HepG2 (cell line): ENCODE measurements around the gene SUOX. TPM values are rescaled to one million over a fixed set of nuclear protein-coding genes. Genes with fewer than 3 reads are reported as not detected.

Source experiments
- ARNTL ChIP-seq: sonication (generic); formaldehyde crosslinking; IDR thresholded peaks from 2 replicates; pipeline ENCODE4 v1.4.0; 2020; ENCODE audit warnings: mild to moderate bottlenecking, missing genetic modification reagents
- ATF7 ChIP-seq, 2 experiments: fragments of 450-650 bp in 1 of 2; sonication (generic) in 1 of 2; formaldehyde crosslinking in 1 of 2; IDR thresholded peaks; 2 replicates each; pipeline versions ENCODE4 v1.4.0 to v1.6.1; 2016 to 2020; ENCODE audit warnings: antibody characterized with exemption in 1 of 2, mild to moderate bottlenecking in 1 of 2, missing genetic modification reagents in 1 of 2
- CHD4 ChIP-seq: fragments of 200-600 bp; sonication (generic); IDR thresholded peaks from 2 replicates; pipeline ENCODE4 v1.7.0; 2017; ENCODE audit warnings: mild to moderate bottlenecking, low read length, borderline replicate concordance
- CREM ChIP-seq, 2 experiments: sonication (generic) in 1 of 2; formaldehyde crosslinking in 1 of 2; IDR thresholded peaks; 2 replicates each; pipeline versions ENCODE4 v1.4.0 to v1.6.1; 2016 to 2020; ENCODE audit warnings: antibody characterized with exemption in 1 of 2, mild to moderate bottlenecking in 1 of 2, missing genetic modification reagents in 1 of 2
- EZH2 ChIP-seq: conservative IDR thresholded peaks from 2 replicates; pipeline ENCODE4 v1.6.1; 2012; ENCODE audit warnings: mild to moderate bottlenecking, low read depth, low read length, moderate library complexity
- FOXO1 ChIP-seq: sonication (generic); formaldehyde crosslinking; IDR thresholded peaks from 2 replicates; pipeline ENCODE4 v1.4.0; 2020; ENCODE audit warnings: missing genetic modification reagents
- GATAD1 ChIP-seq: IDR thresholded peaks from 2 replicates; pipeline ENCODE4 v1.6.1; 2016; ENCODE audit warnings: missing genetic modification reagents, missing compliant biosample characterization
- HNF4G ChIP-seq, 2 experiments: sonication (generic) in 1 of 2; formaldehyde crosslinking in 1 of 2; IDR thresholded peaks; 2 replicates each; pipeline versions ENCODE4 v1.4.0 to v1.6.1; 2011 to 2020; ENCODE audit warnings: borderline replicate concordance in 2 of 2, low read depth in 2 of 2, mild to moderate bottlenecking in 2 of 2, low read length in 1 of 2, missing genetic modification reagents in 1 of 2, moderate library complexity in 1 of 2
- IKZF1 ChIP-seq: fragments of 450-650 bp; IDR thresholded peaks from 2 replicates; pipeline ENCODE4 v1.7.1; 2016
- JUN ChIP-seq: sonication (generic); formaldehyde crosslinking; IDR thresholded peaks from 2 replicates; pipeline ENCODE4 v1.4.0; 2020; ENCODE audit warnings: mild to moderate bottlenecking, missing genetic modification reagents
- JUND ChIP-seq: sonication (generic); formaldehyde crosslinking; IDR thresholded peaks from 2 replicates; pipeline ENCODE4 v1.8.0; 2022; ENCODE audit warnings: mild to moderate bottlenecking, missing genetic modification reagents
- MAFF ChIP-seq: IDR thresholded peaks from 2 replicates; pipeline ENCODE4 v1.6.1; 2011; ENCODE audit warnings: low read depth, low read length, improper control_type of control experiment
- MXI1 ChIP-seq: IDR thresholded peaks from 3 replicates; pipeline ENCODE4 v1.6.1; 2012; ENCODE audit warnings: low read depth, low read length, inconsistent platforms, borderline replicate concordance
- NR2F2 ChIP-seq: IDR thresholded peaks from 2 replicates; pipeline ENCODE4 v1.6.1; 2012; ENCODE audit warnings: low read depth, inconsistent platforms, borderline replicate concordance
- RBAK ChIP-seq: sonication (generic); formaldehyde crosslinking; IDR thresholded peaks from 2 replicates; pipeline ENCODE4 v1.5.1; 2020; ENCODE audit warnings: mild to moderate bottlenecking, missing genetic modification reagents
- SMARCC2 ChIP-seq: fragments of 450-650 bp; IDR thresholded peaks from 2 replicates; pipeline ENCODE4 v1.6.1; 2017; ENCODE audit warnings: antibody characterized with exemption, mild to moderate bottlenecking
- ZBTB21 ChIP-seq: sonication (generic); formaldehyde crosslinking; IDR thresholded peaks from 2 replicates; pipeline ENCODE4 v1.4.0; 2020; ENCODE audit warnings: missing genetic modification reagents
- ZFP37 ChIP-seq: sonication (generic); formaldehyde crosslinking; IDR thresholded peaks from 2 replicates; pipeline ENCODE4 v1.4.0; 2020; ENCODE audit warnings: missing genetic modification reagents, borderline replicate concordance
- ZFP41 ChIP-seq: sonication (generic); formaldehyde crosslinking; IDR thresholded peaks from 2 replicates; pipeline ENCODE4 v1.4.0; 2020; ENCODE audit warnings: mild to moderate bottlenecking, missing genetic modification reagents, borderline replicate concordance
- ZFY ChIP-seq: sonication (generic); formaldehyde crosslinking; IDR thresholded peaks from 2 replicates; pipeline ENCODE4 v1.4.0; 2020; ENCODE audit warnings: missing genetic modification reagents
- ZNF101 ChIP-seq: sonication (generic); formaldehyde crosslinking; IDR thresholded peaks from 2 replicates; pipeline ENCODE4 v1.4.0; 2020; ENCODE audit warnings: mild to moderate bottlenecking, low read depth, missing genetic modification reagents, borderline replicate concordance
- ZNF12 ChIP-seq: sonication (generic); formaldehyde crosslinking; IDR thresholded peaks from 2 replicates; pipeline ENCODE4 v1.5.0; 2020; ENCODE audit warnings: missing genetic modification reagents
- ZNF160 ChIP-seq: sonication (generic); formaldehyde crosslinking; IDR thresholded peaks from 2 replicates; pipeline ENCODE4 v1.8.0; 2022; ENCODE audit warnings: mild to moderate bottlenecking, inconsistent platforms, missing genetic modification reagents
- ZNF510 ChIP-seq: sonication (generic); formaldehyde crosslinking; IDR thresholded peaks from 2 replicates; pipeline ENCODE4 v1.4.0; 2020; ENCODE audit warnings: low read depth, mild to moderate bottlenecking, missing genetic modification reagents
- ZNF746 ChIP-seq: sonication (generic); formaldehyde crosslinking; IDR thresholded peaks from 2 replicates; pipeline ENCODE4 v1.8.0; 2022; ENCODE audit warnings: mild to moderate bottlenecking, missing genetic modification reagents
- polyA plus RNA-seq, 8 experiments: library from polyadenylated mRNA; depleted of rRNA in 3 of 8; stranded (reverse) in 7 of 8; unstranded in 1 of 8; fragments of >200 nt; fragmentation: Illumina TruSeq in 4 of 8; extraction: Trizol in 4 of 8; gene quantifications; 2 replicates each; pipeline versions ENCODE4 v1.2.1 to v1.2.3, GENCODE V29; 2011 to 2016; ENCODE audit warnings: low read depth in 4 of 8, missing spikeins in 1 of 8, mixed read lengths in 1 of 8; ENCODE audit not compliant: insufficient read depth in 1 of 8
- total RNA-seq, 5 experiments: library from RNA; depleted of rRNA; stranded (reverse); fragments of >200 nt; fragmentation: Illumina TruSeq; extraction: Trizol; gene quantifications; 2 replicates each; pipeline ENCODE4 v1.2.3, GENCODE V29; 2016; ENCODE audit warnings: low read depth in 1 of 5
- TF ChIP-seq, protein P1 (sequence below): sonication (generic); formaldehyde crosslinking; IDR thresholded peaks from 2 replicates; pipeline ENCODE4 v1.5.0; 2020; ENCODE audit warnings: missing genetic modification reagents, mild to moderate bottlenecking, borderline replicate concordance
- TF ChIP-seq, protein P2 (sequence below): sonication (generic); formaldehyde crosslinking; conservative IDR thresholded peaks from 2 replicates; pipeline ENCODE4 v1.8.0; 2022; ENCODE audit warnings: mild to moderate bottlenecking, moderate library complexity, missing genetic modification reagents

Gene SUOX
- total and polyA plus RNA-seq, 2 of the 13 experiments (the other 11 are each of a cell fraction or from before 2014, with no cell fraction given), result 23.9 to 25.9 TPM

DNA sequence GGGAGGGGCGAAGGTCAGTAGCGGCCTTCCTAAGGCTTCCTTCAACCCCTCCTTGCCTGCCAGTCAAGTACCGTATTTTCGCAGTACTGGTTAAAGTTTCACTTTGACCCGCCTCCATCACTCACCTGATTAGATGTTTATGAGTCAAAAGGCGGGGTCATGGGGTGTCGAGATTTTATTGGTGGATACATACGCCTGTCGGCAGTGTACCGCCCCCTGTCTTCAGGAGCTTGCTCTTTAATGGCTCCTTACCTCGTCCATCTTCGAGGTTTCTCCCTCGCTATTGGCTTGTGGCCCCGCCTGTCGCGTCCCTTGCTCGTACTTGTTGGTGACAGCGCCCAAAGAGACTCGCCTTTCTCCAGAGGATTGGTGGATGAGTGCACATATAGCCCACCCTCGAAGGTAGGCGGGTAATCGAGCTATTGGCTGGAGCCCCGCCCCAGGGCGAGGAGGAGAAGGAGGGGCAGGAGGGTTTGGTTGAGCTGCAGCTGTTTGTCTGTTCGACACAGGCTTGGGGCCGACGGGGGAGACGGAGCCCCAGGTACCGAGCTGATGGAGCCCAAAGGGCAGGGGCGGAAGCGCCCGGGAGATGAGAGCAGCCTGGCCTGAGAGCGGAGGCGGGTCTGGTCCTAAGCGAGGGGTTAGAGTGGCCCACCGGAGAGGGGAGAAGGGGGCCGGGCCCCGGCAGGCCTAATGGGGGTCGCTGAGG is 23.3 kb upstream of the SUOX start, which contains the start of gene RAB5B (continued):
- TF ChIP-seq GATAD1, result peak; percentile 77; the same call in 1 of the 2 replicates
- TF ChIP-seq SMARCC2, result no peak
- TF ChIP-seq RBAK, result peak; percentile 53; the same call in 1 of the 2 replicates
- no peak for TF ChIP-seq ZNF12 (CRISPR knock-in tag)
- TF ChIP-seq JUND (CRISPR knock-in tag), result peak; percentile 37; the same call in 1 of the 2 replicates
- no peak for TF ChIP-seq ZNF510 (CRISPR knock-in tag)
- TF ChIP-seq MXI1, result peak; percentile 54; the same call in 1 of the 3 replicates
- peak; percentile 34; the same call in 1 of the 2 replicates for TF ChIP-seq NR2F2
- TF ChIP-seq IKZF1, result no peak
- TF ChIP-seq ZBTB21 (CRISPR knock-in tag), result no peak
- no peak for TF ChIP-seq ZFP41 (CRISPR knock-in tag)
- TF ChIP-seq ZNF746 (CRISPR knock-in tag), result no peak; the same call in 1 of the 2 replicates
- TF ChIP-seq HNF4G (IDR thresholded peaks at IDR 0.05; ENCODE audit: borderline replicate concordance, low read depth, low read length), result peak; percentile 48; the same call in 1 of the 2 replicates
- TF ChIP-seq HNF4G (CRISPR knock-in tag; IDR thresholded peaks at IDR 0.05; ENCODE audit: borderline replicate concordance, low read depth), result 0 out of 2 replicates have a peak, but pooled peaks have one; percentile 36
- TF ChIP-seq CREM (IDR thresholded peaks at IDR 0.05), result peak; percentile 95
- no peak for TF ChIP-seq CREM (CRISPR knock-in tag; IDR thresholded peaks at IDR 0.05)
- 0 out of 2 replicates have a peak, but pooled peaks have one; percentile 15 for TF ChIP-seq ARNTL (CRISPR knock-in tag)
- peak; percentile 26; the same call in 1 of the 2 replicates for TF ChIP-seq CHD4
- peak; percentile 45; the same call in 1 of the 2 replicates for TF ChIP-seq JUN (CRISPR knock-in tag)
- TF ChIP-seq, protein P1, sequence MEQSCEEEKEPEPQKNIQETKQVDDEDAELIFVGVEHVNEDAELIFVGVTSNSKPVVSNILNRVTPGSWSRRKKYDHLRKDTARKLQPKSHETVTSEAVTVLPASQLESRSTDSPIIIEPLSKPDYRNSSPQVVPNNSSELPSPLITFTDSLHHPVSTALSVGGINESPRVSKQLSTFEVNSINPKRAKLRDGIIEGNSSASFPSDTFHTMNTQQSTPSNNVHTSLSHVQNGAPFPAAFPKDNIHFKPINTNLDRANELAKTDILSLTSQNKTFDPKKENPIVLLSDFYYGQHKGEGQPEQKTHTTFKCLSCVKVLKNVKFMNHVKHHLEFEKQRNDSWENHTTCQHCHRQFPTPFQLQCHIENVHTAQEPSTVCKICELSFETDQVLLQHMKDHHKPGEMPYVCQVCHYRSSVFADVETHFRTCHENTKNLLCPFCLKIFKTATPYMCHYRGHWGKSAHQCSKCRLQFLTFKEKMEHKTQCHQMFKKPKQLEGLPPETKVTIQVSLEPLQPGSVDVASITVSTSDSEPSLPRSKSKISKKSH (CRISPR knock-in tag), result peak; percentile 88; the same call in 1 of the 2 replicates
- TF ChIP-seq, protein P2, sequence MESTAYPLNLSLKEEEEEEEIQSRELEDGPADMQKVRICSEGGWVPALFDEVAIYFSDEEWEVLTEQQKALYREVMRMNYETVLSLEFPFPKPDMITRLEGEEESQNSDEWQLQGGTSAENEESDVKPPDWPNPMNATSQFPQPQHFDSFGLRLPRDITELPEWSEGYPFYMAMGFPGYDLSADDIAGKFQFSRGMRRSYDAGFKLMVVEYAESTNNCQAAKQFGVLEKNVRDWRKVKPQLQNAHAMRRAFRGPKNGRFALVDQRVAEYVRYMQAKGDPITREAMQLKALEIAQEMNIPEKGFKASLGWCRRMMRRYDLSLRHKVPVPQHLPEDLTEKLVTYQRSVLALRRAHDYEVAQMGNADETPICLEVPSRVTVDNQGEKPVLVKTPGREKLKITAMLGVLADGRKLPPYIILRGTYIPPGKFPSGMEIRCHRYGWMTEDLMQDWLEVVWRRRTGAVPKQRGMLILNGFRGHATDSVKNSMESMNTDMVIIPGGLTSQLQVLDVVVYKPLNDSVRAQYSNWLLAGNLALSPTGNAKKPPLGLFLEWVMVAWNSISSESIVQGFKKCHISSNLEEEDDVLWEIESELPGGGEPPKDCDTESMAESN (CRISPR knock-in tag), result peak; percentile 82
- TF ChIP-seq ZNF160, result no peak
- TF ChIP-seq MAFF, result no peak
- TF ChIP-seq ZFY (CRISPR knock-in tag), result peak; percentile 95
- TF ChIP-seq EZH2, result no peak
- TF ChIP-seq ZNF101, result 0 out of 2 replicates have a peak, but pooled peaks have one; percentile 50
- peak; percentile 67 for TF ChIP-seq FOXO1 (CRISPR knock-in tag)
- TF ChIP-seq ZFP37 (CRISPR knock-in tag), result 0 out of 2 replicates have a peak, but pooled peaks have one; percentile 57
- TF ChIP-seq ATF7 (IDR thresholded peaks at IDR 0.05), result no peak
- TF ChIP-seq ATF7 (CRISPR knock-in tag; IDR thresholded peaks at IDR 0.05), result 0 out of 2 replicates have a peak, but pooled peaks have one; percentile 67
